HL-60 (cell line): ENCODE measurements around the gene ZNF106.
A peak's percentile ranks its signal among the peaks of the same experiment; 100 is the strongest.

Experiments used
- DNase-seq, 2 experiments: peaks; one replicate each; pipeline ENCODE4 v3.0.0-alpha.2; 2010 to 2020; ENCODE audit warnings: low read depth in 1 of 2, low spot score in 1 of 2
- H3K27ac ChIP-seq: fragments of 250-450 bp; sonication (Bioruptor Pico); replicated peaks from 2 replicates; pipeline ENCODE4 v1.5.1; 2020; ENCODE audit warnings: mild to moderate bottlenecking, moderate library complexity
- H3K27me3 ChIP-seq: fragments of 250-450 bp; sonication (Bioruptor Pico); 2 replicates; pipeline ENCODE4 v1.5.1; 2021; ENCODE audit warnings: mild to moderate bottlenecking, moderate library complexity; ENCODE audit not compliant: insufficient read depth, poor library complexity, severe bottlenecking
- H3K4me3 ChIP-seq: replicated peaks from 2 replicates; pipeline ENCODE4 v1.5.1; 2011; ENCODE audit warnings: mild to moderate bottlenecking, control low read depth, low read length; ENCODE audit not compliant: insufficient read depth
- GABPA ChIP-seq: IDR thresholded peaks from 2 replicates; pipeline ENCODE4 v1.6.1; 2012; ENCODE audit warnings: low read depth
- POLR2AphosphoS5 ChIP-seq: IDR thresholded peaks from 2 replicates; pipeline ENCODE4 v1.6.1; 2012; ENCODE audit warnings: low read depth
- SPI1 ChIP-seq: IDR thresholded peaks from 2 replicates; pipeline ENCODE4 v1.6.1; 2012; ENCODE audit warnings: low read depth, mild to moderate bottlenecking, borderline replicate concordance
- TF ChIP-seq, protein P1 (sequence below): IDR thresholded peaks from 2 replicates; pipeline ENCODE4 v1.6.1; 2012; ENCODE audit warnings: low read depth; ENCODE audit not compliant: insufficient replicate concordance
- TF ChIP-seq, protein P2 (sequence below): IDR thresholded peaks from one replicate; pipeline ENCODE4 v1.5.1; 2011; ENCODE audit warnings: low read length, control low read depth, inconsistent platforms; ENCODE audit not compliant: insufficient read depth

ZNF106 gene

DNA sequence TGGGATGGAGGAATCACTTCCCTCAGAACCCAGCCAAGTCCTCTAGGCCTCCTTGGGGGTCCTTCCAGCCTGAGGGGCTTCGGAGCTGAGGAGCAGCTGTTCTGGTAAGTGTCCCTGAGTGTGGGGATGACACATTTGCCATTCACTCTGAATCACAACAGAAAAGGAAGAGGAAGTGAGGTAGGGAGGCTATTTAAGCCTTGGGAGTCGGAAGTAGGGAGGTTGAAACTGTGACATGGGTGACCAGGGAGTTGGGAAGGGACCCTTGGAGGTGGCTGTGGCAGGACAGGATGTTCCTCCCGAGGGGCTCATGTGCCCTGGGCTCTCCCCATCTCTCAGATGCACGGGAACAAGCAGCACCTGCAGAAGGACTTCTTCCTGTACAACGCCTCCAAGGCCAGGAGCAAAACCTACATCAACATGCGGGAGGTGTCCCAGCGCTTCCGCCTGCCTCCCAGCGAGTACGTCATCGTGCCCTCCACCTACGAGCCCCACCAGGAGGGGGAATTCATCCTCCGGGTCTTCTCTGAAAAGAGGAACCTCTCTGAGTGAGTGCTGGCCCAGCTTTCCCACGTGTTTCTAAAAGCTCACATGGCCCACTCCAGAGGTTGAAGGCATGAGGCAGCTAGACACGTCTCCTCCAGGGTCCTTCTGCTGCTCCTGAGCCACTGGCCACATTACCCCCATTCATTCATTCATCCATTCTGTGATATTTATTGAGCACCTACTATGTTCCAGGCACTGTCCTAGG is 88.3 kb downstream of the ZNF106 start:
- Histone ChIP-seq H3K27me3 (no peaks in the 10 kb centered on the region), H3K4me3 (no peak overlapping the region), H3K27ac (no peak overlapping the region)
- TF ChIP-seq SPI1 (peak; percentile 36), GABPA (no peak)
- DNase-seq = peak in 1 of 2 experiments; percentile 39

DNA sequence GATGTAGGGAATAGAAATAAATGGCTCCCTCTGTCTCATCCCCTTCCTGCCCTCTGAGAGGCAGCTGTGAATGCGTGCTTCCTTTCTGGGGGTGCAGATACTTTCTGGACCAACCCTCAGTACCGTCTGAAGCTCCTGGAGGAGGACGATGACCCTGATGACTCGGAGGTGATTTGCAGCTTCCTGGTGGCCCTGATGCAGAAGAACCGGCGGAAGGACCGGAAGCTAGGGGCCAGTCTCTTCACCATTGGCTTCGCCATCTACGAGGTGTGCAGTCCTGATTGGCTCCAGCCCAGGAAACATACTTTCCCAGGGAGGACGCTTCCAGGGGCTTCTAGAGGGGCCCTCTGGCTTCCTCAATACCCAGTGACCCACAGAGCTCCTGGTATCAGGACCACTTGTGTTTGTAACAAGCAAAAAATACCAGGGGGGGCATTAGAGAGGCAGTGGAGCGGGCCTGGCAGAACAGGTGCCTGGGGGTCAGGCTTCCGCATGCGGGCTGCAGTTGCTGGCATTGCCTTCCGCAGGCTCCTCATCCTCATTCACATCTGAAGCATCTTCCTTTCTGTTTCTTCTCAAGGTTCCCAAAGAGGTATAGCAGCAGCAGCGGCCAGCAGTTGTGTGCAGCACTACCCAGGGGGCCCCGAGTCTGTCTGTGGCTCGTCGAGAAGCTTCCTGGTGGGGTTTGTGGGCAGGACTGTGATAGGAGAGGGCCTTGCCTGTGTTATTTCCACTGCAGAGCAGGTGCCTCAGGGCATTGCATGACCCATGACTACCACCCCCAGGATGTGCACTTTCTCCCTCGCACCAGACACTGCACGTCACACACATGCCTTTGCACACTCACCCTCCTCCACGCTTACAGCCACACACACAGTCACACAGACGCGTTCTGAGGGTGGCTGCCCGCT is 89.1 kb downstream of the ZNF106 start:
- Histone ChIP-seq H3K27ac (no peak overlapping the region), H3K27me3 (no peaks in the 10 kb centered on the region), H3K4me3 (no peak overlapping the region)
- TF ChIP-seq GABPA (no peak), SPI1 (no peak), POLR2AphosphoS5 (no peak)
- TF ChIP-seq, protein P1, sequence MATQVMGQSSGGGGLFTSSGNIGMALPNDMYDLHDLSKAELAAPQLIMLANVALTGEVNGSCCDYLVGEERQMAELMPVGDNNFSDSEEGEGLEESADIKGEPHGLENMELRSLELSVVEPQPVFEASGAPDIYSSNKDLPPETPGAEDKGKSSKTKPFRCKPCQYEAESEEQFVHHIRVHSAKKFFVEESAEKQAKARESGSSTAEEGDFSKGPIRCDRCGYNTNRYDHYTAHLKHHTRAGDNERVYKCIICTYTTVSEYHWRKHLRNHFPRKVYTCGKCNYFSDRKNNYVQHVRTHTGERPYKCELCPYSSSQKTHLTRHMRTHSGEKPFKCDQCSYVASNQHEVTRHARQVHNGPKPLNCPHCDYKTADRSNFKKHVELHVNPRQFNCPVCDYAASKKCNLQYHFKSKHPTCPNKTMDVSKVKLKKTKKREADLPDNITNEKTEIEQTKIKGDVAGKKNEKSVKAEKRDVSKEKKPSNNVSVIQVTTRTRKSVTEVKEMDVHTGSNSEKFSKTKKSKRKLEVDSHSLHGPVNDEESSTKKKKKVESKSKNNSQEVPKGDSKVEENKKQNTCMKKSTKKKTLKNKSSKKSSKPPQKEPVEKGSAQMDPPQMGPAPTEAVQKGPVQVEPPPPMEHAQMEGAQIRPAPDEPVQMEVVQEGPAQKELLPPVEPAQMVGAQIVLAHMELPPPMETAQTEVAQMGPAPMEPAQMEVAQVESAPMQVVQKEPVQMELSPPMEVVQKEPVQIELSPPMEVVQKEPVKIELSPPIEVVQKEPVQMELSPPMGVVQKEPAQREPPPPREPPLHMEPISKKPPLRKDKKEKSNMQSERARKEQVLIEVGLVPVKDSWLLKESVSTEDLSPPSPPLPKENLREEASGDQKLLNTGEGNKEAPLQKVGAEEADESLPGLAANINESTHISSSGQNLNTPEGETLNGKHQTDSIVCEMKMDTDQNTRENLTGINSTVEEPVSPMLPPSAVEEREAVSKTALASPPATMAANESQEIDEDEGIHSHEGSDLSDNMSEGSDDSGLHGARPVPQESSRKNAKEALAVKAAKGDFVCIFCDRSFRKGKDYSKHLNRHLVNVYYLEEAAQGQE = no peak
- TF ChIP-seq, protein P2, sequence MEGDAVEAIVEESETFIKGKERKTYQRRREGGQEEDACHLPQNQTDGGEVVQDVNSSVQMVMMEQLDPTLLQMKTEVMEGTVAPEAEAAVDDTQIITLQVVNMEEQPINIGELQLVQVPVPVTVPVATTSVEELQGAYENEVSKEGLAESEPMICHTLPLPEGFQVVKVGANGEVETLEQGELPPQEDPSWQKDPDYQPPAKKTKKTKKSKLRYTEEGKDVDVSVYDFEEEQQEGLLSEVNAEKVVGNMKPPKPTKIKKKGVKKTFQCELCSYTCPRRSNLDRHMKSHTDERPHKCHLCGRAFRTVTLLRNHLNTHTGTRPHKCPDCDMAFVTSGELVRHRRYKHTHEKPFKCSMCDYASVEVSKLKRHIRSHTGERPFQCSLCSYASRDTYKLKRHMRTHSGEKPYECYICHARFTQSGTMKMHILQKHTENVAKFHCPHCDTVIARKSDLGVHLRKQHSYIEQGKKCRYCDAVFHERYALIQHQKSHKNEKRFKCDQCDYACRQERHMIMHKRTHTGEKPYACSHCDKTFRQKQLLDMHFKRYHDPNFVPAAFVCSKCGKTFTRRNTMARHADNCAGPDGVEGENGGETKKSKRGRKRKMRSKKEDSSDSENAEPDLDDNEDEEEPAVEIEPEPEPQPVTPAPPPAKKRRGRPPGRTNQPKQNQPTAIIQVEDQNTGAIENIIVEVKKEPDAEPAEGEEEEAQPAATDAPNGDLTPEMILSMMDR = no peak
- DNase-seq = peak in 1 of 2 experiments; percentile 23

DNA sequence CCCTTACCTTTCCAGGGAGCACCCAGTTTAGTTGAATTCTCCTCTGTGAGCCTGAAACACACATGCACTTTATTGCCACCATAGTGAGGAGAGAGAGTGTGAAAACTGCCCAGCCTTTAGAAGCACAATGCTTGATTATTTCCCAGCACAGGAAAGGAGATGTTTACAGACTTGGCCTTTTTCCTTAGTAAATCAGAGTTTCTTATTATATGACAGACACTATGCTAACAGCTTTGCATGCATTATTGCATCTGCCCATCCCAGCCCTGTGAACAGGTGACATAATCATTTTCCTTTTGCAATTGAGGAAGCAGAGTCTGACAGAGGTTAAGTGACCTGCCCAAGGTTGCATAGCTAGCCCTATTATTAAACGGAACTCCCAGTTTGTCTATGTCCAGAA is 95.1 kb downstream of the ZNF106 start:
- no peak for DNase-seq
- H3K27ac ChIP-seq = no peak overlapping the region
- TF ChIP-seq, protein P1 = no peak
- no peak for TF ChIP-seq POLR2AphosphoS5
- no peak for TF ChIP-seq SPI1
- TF ChIP-seq GABPA = no peak
- H3K27me3 ChIP-seq = no peaks in the 10 kb centered on the region
- no peak overlapping the region for H3K4me3 ChIP-seq

DNA sequence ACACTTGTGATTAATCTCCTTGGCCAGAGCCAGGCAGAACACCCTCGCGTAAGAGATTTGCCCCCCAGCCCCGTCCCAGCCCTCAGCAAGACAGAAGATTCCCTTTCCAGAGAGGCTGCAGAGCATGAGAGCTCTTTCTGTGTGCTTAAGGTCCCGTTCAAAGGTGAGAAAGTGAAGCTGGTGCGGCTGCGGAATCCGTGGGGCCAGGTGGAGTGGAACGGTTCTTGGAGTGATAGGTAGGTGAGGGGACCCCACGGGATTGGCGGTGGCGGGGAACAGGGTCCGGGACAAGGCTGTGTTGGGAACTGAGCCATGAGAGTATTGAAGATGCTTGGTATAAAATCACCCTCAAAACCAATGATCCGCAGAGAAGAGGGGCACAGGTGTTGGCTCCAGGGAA is 96.8 kb downstream of the ZNF106 start:
- no peaks in the 10 kb centered on the region for H3K27me3 ChIP-seq
- H3K4me3 ChIP-seq = no peak overlapping the region
- H3K27ac ChIP-seq = no peak overlapping the region
- DNase-seq = no peak
- TF ChIP-seq, protein P2 = no peak
